ENCODE data around the gene LTBP1. TPM values are rescaled to one million over a fixed set of nuclear protein-coding genes. Genes with fewer than 3 reads are reported as not detected.
"Not testable (repeated sequence)": the region's sequence is repeated elsewhere in the genome, so short reads cannot be mapped to it uniquely, and the experiment has no call there.

The LTBP1 gene
- total RNA-seq, 2 experiments from 2014 or later: 0.14 to 0.31 TPM

DNA sequence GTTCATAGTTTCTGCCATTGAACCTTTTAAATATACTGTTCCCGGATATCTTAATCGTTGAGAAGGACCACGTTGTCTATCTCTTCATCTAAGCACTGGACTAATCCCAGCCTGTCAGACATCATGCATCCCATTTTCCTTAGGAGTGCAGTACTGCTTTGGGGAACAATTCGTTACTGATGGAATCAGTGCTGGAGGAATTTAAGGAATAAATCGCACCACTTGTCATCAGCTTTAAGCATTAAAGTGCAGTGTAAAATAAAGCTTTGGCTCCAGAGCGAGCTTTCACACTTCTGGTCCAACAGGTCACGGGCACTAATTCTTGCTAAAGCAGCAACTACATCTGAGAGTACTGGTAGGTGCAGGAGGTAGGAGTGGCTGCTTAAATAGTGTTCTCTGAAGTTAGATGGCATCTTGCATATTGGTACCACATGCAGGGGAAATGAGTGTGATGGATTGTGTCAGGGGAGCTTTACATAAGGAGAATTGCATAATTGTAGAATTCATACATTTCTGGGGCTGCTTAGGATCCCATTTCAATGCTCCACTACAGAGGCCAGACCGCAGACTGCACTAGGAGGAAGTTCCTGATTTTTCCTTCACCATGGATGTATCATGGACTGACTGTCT, 424.0 kb downstream of the LTBP1 start:
- Mint-ChIP-seq H3K27ac (no peak overlapping the region), H3K4me1 (no peaks in the 10 kb centered on the region), H3K36me3 (no peaks in the 10 kb centered on the region), H3K27me3 (peaks cover 3% of the 10 kb centered on the region), H3K4me3 (no peak overlapping the region), H3K9me3 (no peaks in the 10 kb centered on the region)
- no peak for DNase-seq

DNA sequence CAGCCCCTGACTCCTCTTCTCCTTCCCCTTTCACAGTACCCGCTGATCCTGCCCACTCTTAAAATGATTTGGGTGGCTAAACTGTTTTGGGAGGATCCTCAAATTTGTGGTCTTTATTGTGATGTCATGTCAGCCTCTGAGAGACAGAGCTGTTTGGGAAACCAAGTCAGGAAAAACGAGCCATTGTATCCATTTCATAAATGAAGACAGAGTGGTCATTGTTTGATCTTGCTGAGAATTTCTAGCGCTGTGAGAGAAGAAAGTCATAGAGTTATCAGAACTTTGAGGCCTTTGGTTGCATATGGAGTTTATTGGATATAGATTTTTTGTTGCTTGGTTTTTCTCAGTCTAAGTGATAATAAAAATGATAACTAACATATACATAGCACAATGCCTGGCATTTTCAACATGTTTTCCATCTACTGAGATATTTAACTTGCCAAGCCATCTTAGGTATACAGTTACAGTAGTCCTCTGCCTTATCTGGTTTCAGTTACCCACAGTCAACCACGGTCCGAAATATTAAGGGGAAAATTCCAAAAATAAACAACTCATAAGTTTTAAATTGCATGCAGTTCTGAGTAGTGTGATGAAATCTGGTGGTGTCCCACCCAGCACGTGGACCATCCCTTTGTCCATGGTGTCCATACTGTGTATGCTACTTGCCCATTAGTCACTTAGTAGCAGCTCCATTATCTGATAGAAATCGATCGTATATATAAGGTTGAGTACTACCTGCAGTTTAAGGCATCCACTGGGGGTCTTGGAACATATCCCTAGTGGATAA, 424.7 kb downstream of the LTBP1 start:
- H3K27me3 Mint-ChIP-seq: peaks cover 3% of the 10 kb centered on the region

GRCh38 chr2:33372940-33373553, 426.3 kb downstream of the LTBP1 start:
- no peaks in the 10 kb centered on the region for H3K9me3 Mint-ChIP-seq
- no peaks in the 10 kb centered on the region for H3K36me3 Mint-ChIP-seq
- DNase-seq: peak; percentile 2
- H3K27ac Mint-ChIP-seq: no peak overlapping the region
- H3K4me1 Mint-ChIP-seq: no peaks in the 10 kb centered on the region
- peaks cover 3% of the 10 kb centered on the region for H3K27me3 Mint-ChIP-seq
- H3K4me3 Mint-ChIP-seq: no peak overlapping the region

More for the DNA sequence above, 424.7 kb downstream of the LTBP1 start:
- Mint-ChIP-seq H3K36me3 (no peaks in the 10 kb centered on the region), H3K27ac (no peak overlapping the region), H3K9me3 (no peaks in the 10 kb centered on the region), H3K4me1 (no peaks in the 10 kb centered on the region), H3K4me3 (no peak overlapping the region)
- DNase-seq: no peak

DNA sequence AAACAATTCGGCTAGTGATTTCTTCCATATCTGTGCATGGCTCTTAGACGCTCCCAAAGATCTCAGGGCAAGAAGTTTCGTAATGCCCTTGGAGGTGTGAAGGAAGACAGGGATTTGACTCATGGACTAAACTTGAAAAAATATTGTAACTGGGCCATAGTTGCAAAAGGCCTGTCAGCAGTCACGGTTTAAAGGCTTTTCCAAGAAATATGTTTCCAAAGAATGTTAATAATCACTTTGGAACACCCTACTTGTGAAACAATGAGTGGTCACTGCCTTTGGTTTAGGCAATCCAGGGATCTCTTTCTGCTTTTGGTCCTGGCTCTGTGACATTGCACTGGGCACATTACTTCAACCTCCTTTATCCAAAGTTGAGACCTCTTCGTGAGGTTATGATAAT, 427.2 kb downstream of the LTBP1 start:
- Mint-ChIP-seq H3K9me3 (no peaks in the 10 kb centered on the region), H3K27ac (no peak overlapping the region), H3K27me3 (peaks cover 3% of the 10 kb centered on the region), H3K4me3 (no peak overlapping the region), H3K36me3 (no peaks in the 10 kb centered on the region), H3K4me1 (no peaks in the 10 kb centered on the region)
- no peak for DNase-seq

DNA sequence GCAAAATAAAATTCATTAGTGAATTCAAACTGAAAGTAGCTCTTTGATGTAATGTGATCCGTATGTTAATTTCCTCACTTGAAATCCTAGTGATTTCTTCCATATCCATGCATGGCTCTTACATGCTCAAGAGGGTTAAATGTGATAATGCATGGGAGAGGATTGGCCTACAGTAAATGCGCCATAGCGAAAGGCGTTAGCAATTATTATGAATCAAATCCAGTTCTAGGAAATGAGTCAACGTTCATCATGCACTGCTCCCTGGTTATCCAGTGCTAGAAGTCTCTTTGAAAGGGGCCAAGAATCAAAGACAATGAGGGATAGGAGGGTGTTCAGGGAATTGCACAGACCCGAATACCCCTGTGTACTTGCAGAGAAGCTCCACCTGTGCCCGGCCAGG, 428.3 kb downstream of the LTBP1 start:
- H3K36me3 Mint-ChIP-seq: no peaks in the 10 kb centered on the region
- H3K27ac Mint-ChIP-seq: no peak overlapping the region
- no peaks in the 10 kb centered on the region for H3K4me1 Mint-ChIP-seq
- H3K4me3 Mint-ChIP-seq: no peak overlapping the region
- peaks cover 3% of the 10 kb centered on the region for H3K27me3 Mint-ChIP-seq
- no peaks in the 10 kb centered on the region for H3K9me3 Mint-ChIP-seq
- DNase-seq: no peak

GRCh38 chr2:33377048-33377447, 430.3 kb downstream of the LTBP1 start:
- no peak for DNase-seq
- peaks cover 3% of the 10 kb centered on the region for H3K27me3 Mint-ChIP-seq

GRCh38 chr2:33378556-33379210, 431.9 kb downstream of the LTBP1 start:
- no peak overlapping the region for H3K27ac Mint-ChIP-seq
- no peaks in the 10 kb centered on the region for H3K4me1 Mint-ChIP-seq
- H3K4me3 Mint-ChIP-seq: no peak overlapping the region
- no peaks in the 10 kb centered on the region for H3K27me3 Mint-ChIP-seq
- no peak for DNase-seq
- H3K36me3 Mint-ChIP-seq: no peaks in the 10 kb centered on the region
- no peaks in the 10 kb centered on the region for H3K9me3 Mint-ChIP-seq

More at GRCh38 chr2:33377048-33377447, 430.3 kb downstream of the LTBP1 start:
- Mint-ChIP-seq H3K36me3 (no peaks in the 10 kb centered on the region), H3K4me1 (no peaks in the 10 kb centered on the region), H3K9me3 (no peaks in the 10 kb centered on the region), H3K4me3 (no peak overlapping the region), H3K27ac (no peak overlapping the region)

GRCh38 chr2:33380001-33380609, 433.4 kb downstream of the LTBP1 start:
- no peaks in the 10 kb centered on the region for H3K4me1 Mint-ChIP-seq
- no peak overlapping the region for H3K4me3 Mint-ChIP-seq
- H3K9me3 Mint-ChIP-seq: no peaks in the 10 kb centered on the region
- no peaks in the 10 kb centered on the region for H3K27me3 Mint-ChIP-seq
- no peak for DNase-seq
- no peak overlapping the region for H3K27ac Mint-ChIP-seq
- H3K36me3 Mint-ChIP-seq: no peaks in the 10 kb centered on the region

DNA sequence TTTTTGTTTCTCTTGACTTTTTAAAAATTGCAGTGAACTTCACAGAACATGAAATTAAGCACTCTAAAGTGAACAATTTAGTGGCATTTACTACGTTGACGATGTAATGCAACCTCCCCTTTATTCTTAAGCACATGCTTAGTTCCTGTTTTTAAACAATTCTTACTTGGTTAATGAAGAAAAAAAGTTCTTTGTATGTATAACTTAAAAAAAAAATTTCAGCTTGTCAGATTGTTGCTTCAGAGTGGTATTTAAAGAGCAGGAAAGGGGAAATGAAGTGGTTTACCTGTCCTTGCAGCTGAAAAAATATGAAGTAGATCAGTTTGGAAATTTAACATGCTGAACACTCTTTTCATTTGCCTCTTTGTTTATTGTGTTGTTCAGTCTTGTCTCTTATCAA, 434.0 kb downstream of the LTBP1 start:
- no peak for DNase-seq
- Mint-ChIP-seq H3K9me3 (no peaks in the 10 kb centered on the region), H3K4me3 (no peak overlapping the region), H3K36me3 (no peaks in the 10 kb centered on the region), H3K27ac (no peak overlapping the region), H3K4me1 (no peaks in the 10 kb centered on the region), H3K27me3 (no peaks in the 10 kb centered on the region)

DNA sequence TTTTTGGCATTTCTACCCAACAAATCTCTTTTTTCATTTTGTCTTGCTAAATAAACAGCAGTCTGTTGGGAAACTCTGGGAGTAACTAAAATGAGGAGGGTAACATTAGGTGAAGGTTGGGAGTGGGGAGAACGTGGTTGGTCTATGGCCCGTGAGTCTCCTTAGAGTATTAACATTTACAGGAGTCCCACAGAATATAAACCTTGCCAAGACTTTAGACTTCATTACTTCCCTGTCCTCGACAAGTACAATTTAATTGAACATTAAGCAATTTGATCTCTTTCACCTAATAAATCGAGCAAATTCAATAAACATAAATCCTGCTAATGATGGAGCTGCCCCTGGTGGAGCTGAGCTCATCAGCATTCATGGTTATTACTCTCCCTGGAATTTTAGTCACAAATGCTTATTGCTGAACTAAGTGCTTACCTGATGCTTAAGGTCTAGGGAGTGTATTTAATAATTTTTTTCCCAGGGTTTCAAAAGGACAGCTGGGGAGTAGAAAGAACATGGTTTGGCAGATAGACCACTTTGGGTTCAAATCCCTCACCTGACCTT, 434.6 kb downstream of the LTBP1 start:
- H3K27ac Mint-ChIP-seq: no peak overlapping the region
- H3K9me3 Mint-ChIP-seq: no peaks in the 10 kb centered on the region
- H3K27me3 Mint-ChIP-seq: no peaks in the 10 kb centered on the region
- no peaks in the 10 kb centered on the region for H3K4me1 Mint-ChIP-seq
- DNase-seq: no peak
- no peaks in the 10 kb centered on the region for H3K36me3 Mint-ChIP-seq
- no peak overlapping the region for H3K4me3 Mint-ChIP-seq

- no peak for DNase-seq
- Mint-ChIP-seq H3K36me3 (no peaks in the 10 kb centered on the region), H3K27me3 (peaks cover 4% of the 10 kb centered on the region), H3K27ac (no peak overlapping the region), H3K4me1 (no peaks in the 10 kb centered on the region), H3K9me3 (no peaks in the 10 kb centered on the region), H3K4me3 (no peak overlapping the region)
These were observed 437.3 kb downstream of the LTBP1 start for GRCh38 chr2:33383855-33384598.

DNA sequence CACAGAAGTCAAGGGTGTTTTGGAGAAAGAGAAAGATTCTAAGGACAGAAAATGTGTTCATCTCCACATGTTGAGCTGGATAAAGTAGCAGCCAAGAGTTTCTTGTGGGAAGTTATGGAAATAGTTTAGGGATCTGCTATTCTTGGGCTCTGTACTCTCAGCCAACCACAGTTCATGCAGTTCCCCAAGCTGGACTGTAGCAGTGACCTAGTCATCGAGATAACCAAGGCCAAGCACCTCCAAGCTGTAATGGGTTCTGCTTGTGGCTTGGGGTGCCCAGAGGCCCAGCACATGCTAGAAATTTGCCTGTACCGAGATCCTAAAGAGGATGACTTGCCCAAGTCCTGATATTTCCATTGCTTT, 437.8 kb downstream of the LTBP1 start:
- no peak for DNase-seq
- Mint-ChIP-seq H3K36me3 (no peaks in the 10 kb centered on the region), H3K9me3 (no peaks in the 10 kb centered on the region), H3K4me3 (no peak overlapping the region), H3K4me1 (no peaks in the 10 kb centered on the region), H3K27me3 (peaks cover 4% of the 10 kb centered on the region), H3K27ac (no peak overlapping the region)

GRCh38 chr2:33388996-33389395, 442.2 kb downstream of the LTBP1 start:
- Mint-ChIP-seq H3K4me3 (no peak overlapping the region), H3K27me3 (peaks cover 8% of the 10 kb centered on the region), H3K36me3 (no peaks in the 10 kb centered on the region), H3K4me1 (no peaks in the 10 kb centered on the region), H3K9me3 (no peaks in the 10 kb centered on the region), H3K27ac (no peak overlapping the region)
- no peak for DNase-seq

DNA sequence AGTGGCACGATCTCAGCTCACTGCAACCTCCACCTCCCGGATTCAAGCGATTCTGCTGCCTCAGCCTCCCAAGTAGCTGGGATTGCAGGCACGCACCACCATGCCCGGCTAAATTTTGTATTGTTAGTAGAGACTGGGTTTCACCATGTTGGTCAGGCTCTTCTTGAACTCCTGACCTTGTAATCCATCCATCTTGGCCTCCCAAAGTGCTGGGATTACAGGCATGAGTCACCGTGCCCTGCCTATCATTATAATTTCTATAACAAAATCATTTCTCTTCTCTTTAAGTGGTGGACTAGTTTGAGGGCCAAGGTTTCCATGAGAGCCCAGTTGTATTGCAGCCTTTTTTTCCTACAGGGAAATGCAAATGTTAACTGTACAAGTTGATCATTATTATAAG, 442.9 kb downstream of the LTBP1 start:
- not testable (repeated sequence) for H3K9me3 Mint-ChIP-seq, H3K36me3 Mint-ChIP-seq, H3K27me3 Mint-ChIP-seq, H3K4me3 Mint-ChIP-seq, DNase-seq, H3K27ac Mint-ChIP-seq, H3K4me1 Mint-ChIP-seq
